Measurements from ENCODE around the gene NELL2.

Gene NELL2

GRCh38 chr12:44531320-44531971 lies 344.7 kb downstream of the NELL2 start:
- DNase-seq (ENCODE audit: low spot score), result no peak

- DNase-seq (ENCODE audit: low spot score), result no peak
These were observed 349.4 kb downstream of the NELL2 start for GRCh38 chr12:44526655-44527182.

- no peak for DNase-seq (ENCODE audit: low spot score)
These were observed 350.1 kb downstream of the NELL2 start for GRCh38 chr12:44525806-44526654.

- no peak for DNase-seq (ENCODE audit: low spot score)
These were observed 352.3 kb downstream of the NELL2 start for GRCh38 chr12:44523828-44524227.

- no peak for DNase-seq (ENCODE audit: low spot score)
These were observed 354.4 kb downstream of the NELL2 start for GRCh38 chr12:44521702-44522101.

GRCh38 chr12:44519931-44520330 lies 356.2 kb downstream of the NELL2 start:
- no peak for DNase-seq (ENCODE audit: low spot score)

GRCh38 chr12:44511289-44511688 lies 364.8 kb downstream of the NELL2 start:
- no peak for DNase-seq (ENCODE audit: low spot score)

- no peak for DNase-seq (ENCODE audit: low spot score)
These were observed 365.6 kb downstream of the NELL2 start for GRCh38 chr12:44510510-44510909.

GRCh38 chr12:44510076-44510475 lies 366.0 kb downstream of the NELL2 start:
- no peak for DNase-seq (ENCODE audit: low spot score)

- no peak for DNase-seq (ENCODE audit: low spot score)
These were observed 366.6 kb downstream of the NELL2 start for GRCh38 chr12:44509471-44509870.

- no peak for DNase-seq (ENCODE audit: low spot score)
These were observed 368.7 kb downstream of the NELL2 start for GRCh38 chr12:44507461-44507860.

GRCh38 chr12:44504799-44505198 lies 371.3 kb downstream of the NELL2 start:
- DNase-seq (ENCODE audit: low spot score), result no peak

- DNase-seq (ENCODE audit: low spot score), result no peak
These were observed 372.8 kb downstream of the NELL2 start for GRCh38 chr12:44503329-44503728.

- DNase-seq (ENCODE audit: low spot score), result no peak
These were observed 373.4 kb downstream of the NELL2 start for GRCh38 chr12:44502681-44503080.

GRCh38 chr12:44500423-44500822 lies 375.7 kb downstream of the NELL2 start:
- no peak for DNase-seq (ENCODE audit: low spot score)

- no peak for DNase-seq (ENCODE audit: low spot score)
These were observed 379.1 kb downstream of the NELL2 start for GRCh38 chr12:44497044-44497443.

- DNase-seq (ENCODE audit: low spot score), result no peak
These were observed 385.9 kb downstream of the NELL2 start for GRCh38 chr12:44490181-44490580.

GRCh38 chr12:44488180-44488579 lies 387.9 kb downstream of the NELL2 start:
- DNase-seq (ENCODE audit: low spot score), result no peak

GRCh38 chr12:44484862-44485261 lies 391.3 kb downstream of the NELL2 start:
- DNase-seq (ENCODE audit: low spot score), result no peak

- no peak for DNase-seq (ENCODE audit: low spot score)
These were observed 398.7 kb downstream of the NELL2 start for GRCh38 chr12:44477331-44477980.

- no peak for DNase-seq (ENCODE audit: low spot score)
These were observed 399.4 kb downstream of the NELL2 start for GRCh38 chr12:44476683-44477082.

- DNase-seq (ENCODE audit: low spot score), result no peak
These were observed 411.0 kb downstream of the NELL2 start for GRCh38 chr12:44465139-44465538.

GRCh38 chr12:44464180-44464579 lies 411.9 kb downstream of the NELL2 start:
- DNase-seq (ENCODE audit: low spot score), result no peak
